H1 (cell line): ENCODE measurements around the gene AURKB. TPM values are rescaled to one million over a fixed set of nuclear protein-coding genes. Genes with fewer than 3 reads are reported as not detected.

Experiments used
- CTCF ChIP-seq, 3 experiments: IDR thresholded peaks; 1 replicate in 2 of 3; 2 replicates in 1 of 3; pipeline versions ENCODE4 v1.5.1 to v1.6.1; 2011; ENCODE audit warnings: low read length in 3 of 3, mild to moderate bottlenecking in 3 of 3, inconsistent platforms in 2 of 3, low read depth in 1 of 3, moderate library complexity in 1 of 3; ENCODE audit not compliant: insufficient read depth in 1 of 3; ENCODE audit errors: control extremely low read depth in 1 of 3
- E2F6 ChIP-seq: IDR thresholded peaks from 2 replicates; pipeline ENCODE4 v1.6.1; 2012; ENCODE audit warnings: inconsistent platforms
- EP300 ChIP-seq, 2 experiments: IDR thresholded peaks; 1 replicate in 1 of 2; 2 replicates in 1 of 2; pipeline ENCODE4 v1.6.1; 2011 to 2012; ENCODE audit warnings: low read depth in 2 of 2, low read length in 2 of 2, mild to moderate bottlenecking in 2 of 2, borderline replicate concordance in 1 of 2, inconsistent platforms in 1 of 2, moderate library complexity in 1 of 2
- HDAC6 ChIP-seq: IDR thresholded peaks from one replicate; pipeline ENCODE4 v1.7.1; 2012; ENCODE audit warnings: low read depth, mild to moderate bottlenecking, inconsistent platforms, low read length, moderate library complexity
- JUN ChIP-seq: IDR thresholded peaks from 2 replicates; pipeline ENCODE4 v1.6.1; 2011; ENCODE audit warnings: low read depth, mild to moderate bottlenecking, improper control_type of control experiment, low read length
- JUND ChIP-seq: IDR thresholded peaks from 2 replicates; pipeline ENCODE4 v1.6.1; 2011; ENCODE audit warnings: mild to moderate bottlenecking, improper control_type of control experiment, low read length
- MAX ChIP-seq: IDR thresholded peaks from 2 replicates; pipeline ENCODE4 v1.6.1; 2012; ENCODE audit warnings: inconsistent platforms
- SAP30 ChIP-seq: fragments of 300-600 bp; sonication (generic); IDR thresholded peaks from 2 replicates; pipeline ENCODE4 v1.7.1; 2012; ENCODE audit warnings: low read length, moderate library complexity, mild to moderate bottlenecking, inconsistent platforms; ENCODE audit not compliant: insufficient read depth, insufficient replicate concordance
- SP4 ChIP-seq: IDR thresholded peaks from 2 replicates; pipeline ENCODE4 v1.6.1; 2012; ENCODE audit warnings: low read length, inconsistent platforms
- TBP ChIP-seq: IDR thresholded peaks from 2 replicates; pipeline ENCODE4 v1.6.1; 2011; ENCODE audit warnings: low read depth, low read length, improper control_type of control experiment
- polyA plus RNA-seq, 7 experiments: library from polyadenylated mRNA; depleted of rRNA in 3 of 7; stranded (reverse) in 5 of 7; unstranded in 2 of 7; fragments of >200 nt in 5 of 7; fragments of 200-250 nt in 2 of 7; gene quantifications; 1 replicate in 5 of 7; 2 replicates in 1 of 7; 4 replicates in 1 of 7; pipeline versions ENCODE4 v1.2.1 to v1.2.3, GENCODE V29; 2011 to 2013; ENCODE audit warnings: missing spikeins in 2 of 7, mixed read lengths in 2 of 7
- total RNA-seq: library from RNA; stranded (reverse); fragmentation: NEBNext Ultra II Directional; extraction: Animal tissue kit (Norgen Biotek cat#: 25700); gene quantifications from 2 replicates; pipeline ENCODE4 v1.2.1, GENCODE V29; 2021

The AURKB gene
- total and polyA plus RNA-seq, 2 of the 8 experiments (the other 6 are each of a cell fraction or from before 2014, with no cell fraction given), result 102 to 160 TPM

- TF ChIP-seq MAX (peak; percentile 40; the same call in 1 of the 2 replicates), CTCF (IDR thresholded peaks at IDR 0.05; ENCODE audit: control extremely low read depth in 1 of 3, insufficient read depth in 1 of 3, low read depth in 1 of 3, low read length in 3 of 3) (peak in 1 of 3 experiments; percentile 34; a peak in 2 of 4 replicates), E2F6 (peak; percentile 35; the same call in 1 of the 2 replicates), HDAC6 (peak; percentile 44), SAP30 (no peak), JUND (no peak), EP300 (IDR thresholded peaks at IDR 0.05; ENCODE audit: borderline replicate concordance in 1 of 2, low read depth in 2 of 2, low read length in 2 of 2) (0 out of 3 replicates have a peak, but pooled peaks of 1 of the 2 experiments have one; percentile 23), SP4 (peak; percentile 71; the same call in 1 of the 2 replicates), JUN (no peak), TBP (peak; percentile 98)
Measured at GRCh38 chr17:8186787-8187516, 23.4 kb downstream of the AURKB start (continued).
